T-helper 1 cell treated with Interleukin-12 subunit alpha and Interleukin-12 subunit beta and Interleukin-4 antibody, amounts not matched to agents 30 μg/mL and 1 μg/mL, for 36 hours (primary cell): ENCODE measurements around the gene ADAM11.

ENCODE experiments used
- H3K27ac Mint-ChIP-seq: one replicate; pipeline ENCODE4 v1.8.0; 2021; ENCODE audit warnings: mild to moderate bottlenecking, mixed read lengths
- H3K27me3 Mint-ChIP-seq: one replicate; pipeline ENCODE4 v1.8.0; 2021; ENCODE audit warnings: low read depth, mixed read lengths
- H3K36me3 Mint-ChIP-seq: one replicate; pipeline ENCODE4 v1.8.0; 2021; ENCODE audit warnings: low read depth, mixed read lengths
- H3K4me1 Mint-ChIP-seq: one replicate; pipeline ENCODE4 v1.8.0; 2021; ENCODE audit warnings: low read depth, mixed read lengths
- H3K4me3 Mint-ChIP-seq: one replicate; pipeline ENCODE4 v1.8.0; 2021; ENCODE audit warnings: mild to moderate bottlenecking, moderate library complexity, mixed read lengths
- H3K9me3 Mint-ChIP-seq: one replicate; pipeline ENCODE4 v1.8.0; 2021; ENCODE audit warnings: mixed read lengths

Gene ADAM11

DNA sequence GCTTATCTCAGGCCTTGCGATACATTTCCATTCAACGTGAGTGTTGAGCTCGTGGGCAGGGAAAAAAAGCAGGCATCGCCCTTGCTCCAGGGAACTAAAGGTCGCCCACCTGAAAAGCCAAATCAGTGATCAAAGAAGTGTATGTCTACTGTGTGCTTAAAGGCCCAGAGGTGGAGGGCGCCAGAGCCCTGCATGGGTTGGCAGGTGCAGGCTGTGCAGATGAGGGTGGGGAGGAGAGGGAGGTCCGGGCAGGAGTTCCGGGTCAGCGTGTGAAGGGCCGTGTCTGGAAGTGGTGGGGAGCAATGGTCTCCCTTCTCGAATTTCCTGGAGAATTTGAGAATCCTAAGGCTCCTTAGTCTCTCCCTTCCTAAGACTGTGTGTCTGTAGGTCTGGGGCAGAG is 7.2 kb downstream of the ADAM11 start:
- Mint-ChIP-seq H3K9me3 (no peaks in the 10 kb centered on the region), H3K4me1 (peaks cover 7% of the 10 kb centered on the region), H3K27ac (no peak overlapping the region), H3K4me3 (no peak overlapping the region), H3K27me3 (peaks cover 15% of the 10 kb centered on the region), H3K36me3 (no peaks in the 10 kb centered on the region)

GRCh38 chr17:44766409-44767038 is 7.7 kb downstream of the ADAM11 start:
- peaks cover 7% of the 10 kb centered on the region for H3K4me1 Mint-ChIP-seq
- no peaks in the 10 kb centered on the region for H3K36me3 Mint-ChIP-seq
- H3K27ac Mint-ChIP-seq = no peak overlapping the region
- H3K27me3 Mint-ChIP-seq = peaks cover 10% of the 10 kb centered on the region
- no peaks in the 10 kb centered on the region for H3K9me3 Mint-ChIP-seq
- H3K4me3 Mint-ChIP-seq = no peak overlapping the region

DNA sequence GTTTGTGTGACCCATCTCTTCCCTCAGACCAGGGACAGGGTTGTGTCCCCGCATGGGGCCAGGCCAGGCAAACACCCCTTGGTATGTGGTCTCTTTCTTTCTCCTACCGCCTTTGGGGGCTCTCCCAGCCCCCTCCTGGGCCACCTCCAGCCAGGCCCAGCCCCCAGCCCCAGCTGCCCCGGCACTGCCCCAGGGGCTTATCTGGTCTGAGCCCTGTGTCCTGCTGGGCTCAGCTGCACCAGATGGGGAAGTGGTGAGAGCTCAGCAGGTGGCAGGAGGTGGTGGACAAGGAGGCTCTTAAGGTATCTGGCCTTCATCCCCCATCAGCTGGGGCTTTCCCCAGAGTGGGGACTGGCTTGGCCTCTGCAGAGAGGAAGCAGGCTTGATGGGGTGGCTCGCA is 8.7 kb downstream of the ADAM11 start:
- H3K27me3 Mint-ChIP-seq = peaks cover 8% of the 10 kb centered on the region
- H3K27ac Mint-ChIP-seq = no peak overlapping the region
- peaks cover 7% of the 10 kb centered on the region for H3K4me1 Mint-ChIP-seq
- H3K4me3 Mint-ChIP-seq = no peak overlapping the region
- H3K9me3 Mint-ChIP-seq = no peaks in the 10 kb centered on the region
- no peaks in the 10 kb centered on the region for H3K36me3 Mint-ChIP-seq

DNA sequence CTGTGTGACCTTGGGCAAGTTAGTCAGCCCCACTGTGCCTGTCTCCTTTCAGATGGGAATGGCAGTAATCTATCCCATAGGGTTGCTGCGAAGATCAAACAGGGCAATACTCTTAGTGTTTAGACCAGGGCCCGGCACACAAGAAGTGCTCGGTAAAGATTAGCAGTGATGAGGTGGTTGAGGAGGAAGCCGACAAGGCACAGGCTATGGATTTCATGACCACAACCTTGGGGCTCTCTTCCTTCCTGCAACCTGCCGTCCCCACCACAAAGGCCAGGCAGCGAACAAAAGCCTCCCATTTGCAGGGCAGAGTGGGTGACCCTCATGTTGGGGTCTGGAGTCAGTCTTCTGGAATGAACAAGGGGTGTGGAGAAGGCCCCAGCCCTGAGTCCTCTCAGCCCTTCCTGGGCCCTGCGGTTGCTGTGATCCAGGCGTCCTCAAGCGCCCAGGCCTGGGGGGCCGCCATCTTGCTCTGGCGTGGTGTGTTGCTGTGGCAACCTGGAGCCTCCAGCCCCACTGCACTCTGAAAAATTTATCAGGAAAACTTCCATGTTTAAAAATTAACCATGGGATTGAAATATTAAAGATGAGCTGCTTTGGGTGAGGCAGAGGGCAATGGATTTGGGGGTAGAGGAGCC is 9.8 kb downstream of the ADAM11 start:
- Mint-ChIP-seq H3K4me3 (no peak overlapping the region), H3K9me3 (no peaks in the 10 kb centered on the region), H3K27ac (no peak overlapping the region), H3K36me3 (no peaks in the 10 kb centered on the region), H3K27me3 (peaks cover 5% of the 10 kb centered on the region), H3K4me1 (peaks cover 7% of the 10 kb centered on the region)

DNA sequence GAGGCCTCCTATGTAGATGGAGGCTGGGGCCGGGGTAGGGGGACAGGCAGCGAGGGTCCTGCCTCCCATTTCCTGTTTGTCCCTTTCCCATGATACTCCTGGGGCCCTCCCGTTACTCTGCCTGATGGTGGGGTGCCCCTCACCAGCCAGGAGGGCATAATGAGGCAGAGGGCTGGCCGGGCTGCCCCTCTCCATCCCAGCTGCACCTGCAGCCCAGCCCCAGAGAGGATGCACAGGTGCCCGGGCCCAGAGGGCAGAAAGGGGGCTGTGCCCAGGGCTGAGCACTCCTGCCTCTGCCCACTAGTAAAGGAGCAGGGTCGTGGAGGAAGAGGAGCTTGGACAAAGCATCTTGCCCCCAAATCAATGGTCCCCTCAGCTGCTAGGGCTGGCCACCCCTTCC is 10.4 kb downstream of the ADAM11 start:
- no peaks in the 10 kb centered on the region for H3K36me3 Mint-ChIP-seq
- no peak overlapping the region for H3K4me3 Mint-ChIP-seq
- H3K4me1 Mint-ChIP-seq = peaks cover 7% of the 10 kb centered on the region
- H3K27ac Mint-ChIP-seq = no peak overlapping the region
- H3K9me3 Mint-ChIP-seq = no peaks in the 10 kb centered on the region
- H3K27me3 Mint-ChIP-seq = peaks cover 5% of the 10 kb centered on the region

DNA sequence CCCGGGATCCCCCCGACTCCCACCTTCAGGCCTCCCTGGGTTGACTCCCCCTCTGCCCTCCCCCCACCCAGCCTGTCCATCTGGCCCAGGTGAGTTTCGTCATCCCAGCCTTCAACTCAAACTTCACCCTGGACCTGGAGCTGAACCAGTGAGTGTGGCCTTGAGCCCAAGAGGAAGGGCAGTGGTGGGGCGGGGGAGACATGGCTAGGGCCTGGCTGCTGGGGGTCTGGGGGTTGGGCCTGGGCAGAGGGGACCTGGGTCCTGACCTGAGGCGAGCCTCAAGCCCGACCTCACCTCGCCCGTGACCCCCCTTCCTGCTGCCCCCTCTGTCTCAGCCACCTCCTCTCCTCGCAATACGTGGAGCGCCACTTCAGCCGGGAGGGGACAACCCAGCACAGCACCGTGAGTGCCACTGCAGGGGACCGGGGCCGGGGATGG is 10.9 kb downstream of the ADAM11 start:
- Mint-ChIP-seq H3K4me3 (no peak overlapping the region), H3K27ac (no peak overlapping the region), H3K27me3 (peaks cover 5% of the 10 kb centered on the region), H3K36me3 (no peaks in the 10 kb centered on the region), H3K4me1 (peaks cover 7% of the 10 kb centered on the region), H3K9me3 (no peaks in the 10 kb centered on the region)

GRCh38 chr17:44770166-44770925 is 11.6 kb downstream of the ADAM11 start:
- Mint-ChIP-seq H3K9me3 (no peaks in the 10 kb centered on the region), H3K27me3 (peaks cover 5% of the 10 kb centered on the region), H3K4me3 (no peak overlapping the region), H3K27ac (no peak overlapping the region), H3K4me1 (peaks cover 10% of the 10 kb centered on the region), H3K36me3 (no peaks in the 10 kb centered on the region)

GRCh38 chr17:44772308-44773045 is 13.7 kb downstream of the ADAM11 start:
- Mint-ChIP-seq H3K9me3 (no peaks in the 10 kb centered on the region), H3K4me1 (peaks cover 11% of the 10 kb centered on the region), H3K4me3 (no peak overlapping the region), H3K36me3 (no peaks in the 10 kb centered on the region), H3K27me3 (peaks cover 6% of the 10 kb centered on the region), H3K27ac (no peak overlapping the region)

GRCh38 chr17:44773140-44773539 is 14.4 kb downstream of the ADAM11 start:
- no peak overlapping the region for H3K4me3 Mint-ChIP-seq
- H3K36me3 Mint-ChIP-seq = no peaks in the 10 kb centered on the region
- no peaks in the 10 kb centered on the region for H3K9me3 Mint-ChIP-seq
- peaks cover 9% of the 10 kb centered on the region for H3K4me1 Mint-ChIP-seq
- H3K27me3 Mint-ChIP-seq = peaks cover 11% of the 10 kb centered on the region
- no peak overlapping the region for H3K27ac Mint-ChIP-seq

DNA sequence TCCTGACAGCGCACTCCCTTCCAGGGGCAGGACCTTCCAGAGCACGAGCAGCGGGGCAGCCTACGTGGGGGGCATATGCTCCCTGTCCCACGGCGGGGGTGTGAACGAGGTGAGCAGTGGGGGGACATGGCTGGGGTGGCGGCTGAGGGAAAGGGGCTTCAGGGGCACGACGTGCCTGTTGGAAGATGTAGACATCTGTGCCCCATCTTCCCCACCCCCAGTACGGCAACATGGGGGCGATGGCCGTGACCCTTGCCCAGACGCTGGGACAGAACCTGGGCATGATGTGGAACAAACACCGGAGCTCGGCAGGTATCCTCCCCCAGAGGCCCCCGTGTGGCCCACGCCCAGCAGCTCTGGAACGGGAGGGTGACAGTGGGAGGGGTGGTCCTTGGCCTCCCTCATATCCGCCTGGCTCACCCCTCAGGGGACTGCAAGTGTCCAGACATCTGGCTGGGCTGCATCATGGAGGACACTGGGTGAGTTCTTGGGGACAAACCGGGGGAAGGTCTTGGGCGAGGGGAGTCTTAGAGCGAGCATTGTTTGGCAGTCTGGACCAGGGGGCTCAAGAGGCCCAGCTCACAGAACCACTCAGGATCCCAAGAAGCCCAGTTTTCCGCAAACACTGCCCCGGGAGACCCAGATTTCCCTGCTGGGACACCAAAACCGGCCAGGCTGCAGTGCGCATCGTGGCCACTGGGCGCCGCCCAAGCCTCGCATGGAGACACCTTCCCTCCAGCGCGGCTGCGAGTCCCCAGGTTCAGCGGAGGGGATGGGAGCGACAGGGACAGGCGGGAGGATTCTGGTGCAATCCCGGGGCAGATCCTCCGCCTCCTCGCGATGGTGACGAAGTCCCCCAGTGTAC is 15.7 kb downstream of the ADAM11 start:
- Mint-ChIP-seq H3K4me3 (peak overlapping the region; percentile 88), H3K27me3 (peaks cover 11% of the 10 kb centered on the region), H3K36me3 (no peaks in the 10 kb centered on the region), H3K9me3 (no peaks in the 10 kb centered on the region), H3K4me1 (peaks cover 8% of the 10 kb centered on the region), H3K27ac (peak overlapping the region; percentile 76)

- Mint-ChIP-seq H3K4me1 (peaks cover 9% of the 10 kb centered on the region), H3K27ac (peak overlapping the region; percentile 56), H3K4me3 (peak overlapping the region; percentile 88), H3K9me3 (no peaks in the 10 kb centered on the region), H3K27me3 (peaks cover 11% of the 10 kb centered on the region), H3K36me3 (no peaks in the 10 kb centered on the region)
Measured at GRCh38 chr17:44775136-44775837, 16.5 kb downstream of the ADAM11 start.

GRCh38 chr17:44775838-44776621 is 17.2 kb downstream of the ADAM11 start:
- peak overlapping the region; percentile 56 for H3K27ac Mint-ChIP-seq
- peaks cover 9% of the 10 kb centered on the region for H3K4me1 Mint-ChIP-seq
- no peaks in the 10 kb centered on the region for H3K9me3 Mint-ChIP-seq
- peaks cover 11% of the 10 kb centered on the region for H3K27me3 Mint-ChIP-seq
- H3K4me3 Mint-ChIP-seq = peak overlapping the region; percentile 88
- H3K36me3 Mint-ChIP-seq = no peaks in the 10 kb centered on the region
